Measurements from ENCODE around the gene NPHP4.

Gene NPHP4

DNA sequence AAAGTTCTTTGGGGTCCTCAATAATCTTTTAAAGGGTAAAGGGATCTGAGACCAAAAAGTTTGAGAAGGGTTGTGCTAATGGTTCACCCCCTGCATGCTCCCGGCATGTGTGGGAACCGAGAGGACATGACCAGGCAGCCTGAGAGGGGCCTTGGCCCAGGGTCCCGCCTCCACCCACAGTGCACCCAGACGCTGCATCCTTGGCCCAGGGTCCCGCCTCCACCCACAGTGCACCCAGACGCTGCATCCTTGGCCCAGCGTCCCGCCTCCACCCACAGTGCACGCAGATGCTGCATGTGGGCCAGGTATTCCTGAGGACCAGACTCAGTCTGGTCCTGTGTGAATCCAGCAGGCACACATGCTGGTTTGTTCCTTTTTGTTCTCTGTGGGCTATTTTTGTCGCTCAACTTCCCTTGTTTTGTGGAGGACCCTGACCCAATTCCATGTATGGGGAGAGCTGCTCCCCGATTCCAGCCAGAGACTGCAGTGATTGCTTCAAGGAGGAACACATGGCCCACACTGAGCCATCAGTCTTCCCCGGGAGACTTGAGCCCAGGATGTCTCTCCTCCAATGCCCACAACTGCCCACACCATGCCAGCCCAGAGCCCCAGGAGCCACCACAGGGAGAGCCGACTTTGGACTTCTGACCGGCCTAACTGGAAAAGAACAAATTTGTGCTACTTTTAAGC is 3.5 kb downstream of the NPHP4 start:
- no peak for DNase-seq

DNA sequence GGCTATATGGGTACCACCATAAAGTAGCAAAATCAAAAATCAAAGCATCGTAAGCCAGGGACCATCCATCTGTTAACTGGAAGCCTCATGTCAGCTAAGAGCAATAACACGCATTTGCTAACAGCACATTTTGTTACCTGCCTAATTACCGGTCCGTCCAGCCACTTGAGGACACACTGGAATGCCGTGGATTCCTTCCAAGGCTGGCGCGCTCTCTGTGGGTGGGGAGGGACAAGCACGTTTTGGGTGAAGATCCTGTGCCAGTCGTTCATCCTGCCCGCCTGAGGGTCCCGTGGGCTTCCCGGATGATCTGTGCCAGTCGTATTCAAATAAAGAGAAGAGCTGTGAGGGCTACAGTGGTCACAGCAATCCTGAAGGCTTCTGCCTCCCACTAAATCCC is 6.2 kb downstream of the NPHP4 start:
- no peak for DNase-seq

- no peak for DNase-seq
Observed at GRCh38 chr1:5985250-5985649, 7.0 kb downstream of the NPHP4 start.

DNA sequence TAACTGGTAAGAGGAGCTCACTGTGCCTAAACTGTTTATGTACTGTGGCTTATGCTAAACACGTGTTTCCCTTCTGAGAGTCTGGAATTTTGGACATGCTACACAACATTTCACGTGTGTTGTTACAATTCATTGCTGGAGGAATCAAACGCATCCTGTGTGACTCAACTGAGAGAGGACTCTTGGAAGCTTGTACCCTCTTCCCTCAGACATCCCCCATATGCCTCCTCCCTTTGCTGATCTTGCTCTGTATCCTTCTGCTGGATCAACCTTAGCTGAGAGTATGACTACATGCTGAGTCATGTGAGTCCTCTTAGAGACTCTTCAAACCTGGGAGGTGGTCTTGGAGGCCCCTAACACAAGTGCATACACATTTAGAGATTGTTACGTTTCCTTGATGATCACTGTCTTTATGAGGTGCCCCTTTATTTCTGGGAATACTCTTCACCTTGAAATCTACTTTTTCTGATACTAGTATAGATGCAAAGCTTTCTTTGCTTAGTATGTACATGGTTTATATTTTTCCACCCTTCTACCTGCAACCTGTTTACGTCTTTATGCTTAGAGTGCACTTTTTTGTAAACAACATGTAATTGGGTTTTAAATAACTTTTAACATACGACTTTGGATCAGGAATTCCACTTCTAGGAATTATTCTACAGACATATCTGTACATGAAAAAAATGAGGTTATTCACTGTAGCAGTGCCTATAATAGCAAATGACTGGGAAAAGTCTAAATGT is 8.7 kb downstream of the NPHP4 start:
- no peak for DNase-seq

DNA sequence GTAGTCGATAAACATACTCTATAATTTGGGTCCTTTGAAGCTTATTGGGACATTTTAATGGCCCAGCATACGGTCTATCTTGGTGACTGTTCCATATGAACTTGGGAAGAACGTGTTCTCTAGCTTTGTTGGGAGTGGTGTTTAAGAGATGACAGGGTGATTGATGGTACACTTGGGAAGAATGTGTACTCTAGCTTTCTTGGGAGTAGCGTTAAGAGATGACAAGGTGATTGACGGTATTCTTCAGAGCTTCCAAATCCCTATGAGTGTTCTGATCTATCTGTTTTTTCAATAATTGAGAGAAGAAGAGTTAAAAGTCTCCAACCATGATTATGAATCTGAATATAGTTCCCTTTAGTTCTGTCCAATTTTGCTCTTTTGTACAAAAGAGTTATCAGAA is 9.4 kb downstream of the NPHP4 start:
- no peak for DNase-seq

DNA sequence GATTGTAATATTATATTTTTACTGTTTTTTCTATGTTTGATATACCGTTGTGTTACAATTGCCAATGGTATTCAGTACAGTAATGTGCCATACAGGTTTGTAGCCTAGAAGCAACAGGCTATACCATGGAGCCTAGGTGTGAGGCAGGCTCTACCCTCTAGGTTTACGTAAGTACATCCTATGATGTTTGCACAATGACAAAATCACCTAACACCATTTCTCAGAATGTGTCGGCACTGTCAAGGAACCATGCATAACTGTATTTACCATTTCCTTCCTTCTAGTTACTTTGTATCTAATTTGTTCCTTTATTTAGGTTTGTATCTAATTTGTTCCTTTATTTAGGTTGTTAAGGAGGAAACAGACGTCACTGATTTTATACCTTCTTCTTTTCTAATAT is 9.9 kb downstream of the NPHP4 start:
- no peak for DNase-seq

- no peak for DNase-seq
Observed at GRCh38 chr1:5981009-5981380, 11.2 kb downstream of the NPHP4 start.

- DNase-seq: no peak
Observed at GRCh38 chr1:5980314-5981008, 11.8 kb downstream of the NPHP4 start.

- no peak for DNase-seq
Observed at GRCh38 chr1:5979536-5980313, 12.5 kb downstream of the NPHP4 start.

DNA sequence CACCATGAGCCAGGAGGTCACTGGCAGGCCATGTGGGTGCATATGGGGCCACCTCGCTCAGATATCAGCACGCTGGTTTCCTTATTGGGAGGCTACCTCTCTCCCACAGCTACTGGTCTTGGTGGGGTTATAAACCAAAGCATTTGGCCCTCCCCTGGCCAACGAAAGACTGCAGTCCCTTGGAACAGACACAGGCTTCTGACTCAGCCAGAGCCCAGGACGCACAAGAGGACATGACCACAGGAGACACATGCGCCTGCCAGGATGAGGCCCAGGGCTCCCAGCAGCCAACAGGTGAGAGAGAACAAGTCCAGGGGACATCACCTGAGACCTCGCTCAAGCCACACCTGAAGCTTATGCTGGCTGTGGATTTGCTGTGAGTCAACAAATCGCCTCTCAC is 13.8 kb downstream of the NPHP4 start:
- DNase-seq: no peak

DNA sequence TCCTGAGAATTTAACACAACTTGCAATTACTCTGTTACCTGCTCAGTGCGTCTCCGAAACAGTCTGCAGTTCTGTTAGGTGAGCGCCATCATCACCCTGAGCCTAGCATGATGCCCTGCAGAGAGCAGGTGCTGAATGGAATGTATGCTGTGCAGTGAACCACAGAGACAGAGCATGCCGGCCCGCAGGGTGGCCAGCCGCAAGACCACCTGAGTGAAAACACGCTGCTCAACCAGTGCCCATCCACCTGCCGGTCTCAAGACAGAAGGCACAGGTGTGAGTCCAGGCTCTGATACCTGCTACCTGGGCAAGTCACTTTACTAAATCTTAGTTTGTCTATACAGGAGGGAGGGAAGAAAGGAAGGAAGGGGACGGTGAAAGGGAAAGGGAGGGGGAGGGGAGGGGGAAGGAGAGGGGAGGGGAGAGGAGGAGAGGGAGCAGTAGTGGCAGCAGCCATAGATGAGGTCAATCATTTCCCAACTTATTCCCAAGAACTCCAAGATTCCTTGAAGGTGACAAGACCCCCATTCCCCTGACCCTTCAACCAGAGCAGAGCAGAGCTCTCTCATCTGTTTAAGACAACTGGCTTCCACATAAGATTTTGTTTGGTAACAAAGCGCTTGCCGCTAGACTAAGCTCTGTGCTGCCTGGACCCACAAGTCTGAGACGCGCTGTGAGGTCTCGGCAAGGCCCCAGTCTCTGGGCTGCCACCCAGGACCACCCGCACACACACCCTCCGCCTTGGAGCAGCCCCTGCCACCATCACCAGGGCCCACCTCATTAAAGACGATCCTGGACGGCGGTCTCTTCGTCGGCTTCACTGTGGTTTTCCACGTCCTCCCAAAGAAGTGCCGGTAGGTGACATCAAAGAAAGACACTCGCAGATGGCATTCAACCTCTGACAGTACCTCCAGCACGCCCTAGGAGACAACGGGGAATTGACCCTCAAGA is 14.5 kb downstream of the NPHP4 start:
- DNase-seq: no peak

DNA sequence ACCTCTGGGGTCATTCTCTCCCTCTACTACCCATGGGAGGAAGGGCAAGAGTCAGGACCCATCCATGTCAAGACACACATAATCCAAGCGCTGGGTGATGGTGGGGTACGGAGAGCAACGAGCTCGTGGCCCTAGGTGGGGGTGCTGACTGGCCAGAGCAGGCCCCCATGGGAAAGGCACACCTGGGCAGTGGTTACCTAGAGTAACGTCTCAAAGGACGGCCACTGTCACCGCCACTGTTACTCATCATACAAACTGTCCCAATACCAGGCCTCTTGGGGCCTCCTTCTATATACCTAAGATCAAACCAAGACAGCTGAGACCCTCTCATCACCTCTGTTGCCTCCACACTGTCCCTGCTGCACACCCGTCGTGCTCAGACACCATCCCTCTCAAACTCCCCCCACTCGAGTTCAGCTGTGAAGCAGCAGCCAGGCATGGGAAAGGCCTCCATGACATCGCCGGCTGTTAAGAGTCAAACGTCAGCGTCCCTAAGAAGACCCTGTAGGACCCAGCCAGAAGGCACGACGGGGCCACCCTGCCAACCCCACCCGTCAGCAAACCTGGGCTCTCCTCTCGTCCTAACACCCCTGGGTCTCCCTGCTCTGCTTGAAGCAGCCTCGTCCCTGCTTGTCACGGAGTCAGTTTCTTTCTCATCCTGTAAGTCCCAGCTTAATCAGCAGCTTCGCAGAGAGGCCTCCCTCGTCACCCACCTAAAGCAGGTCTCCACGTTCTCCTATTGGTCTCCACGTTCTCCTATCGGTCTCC is 15.3 kb downstream of the NPHP4 start:
- DNase-seq: no peak

DNA sequence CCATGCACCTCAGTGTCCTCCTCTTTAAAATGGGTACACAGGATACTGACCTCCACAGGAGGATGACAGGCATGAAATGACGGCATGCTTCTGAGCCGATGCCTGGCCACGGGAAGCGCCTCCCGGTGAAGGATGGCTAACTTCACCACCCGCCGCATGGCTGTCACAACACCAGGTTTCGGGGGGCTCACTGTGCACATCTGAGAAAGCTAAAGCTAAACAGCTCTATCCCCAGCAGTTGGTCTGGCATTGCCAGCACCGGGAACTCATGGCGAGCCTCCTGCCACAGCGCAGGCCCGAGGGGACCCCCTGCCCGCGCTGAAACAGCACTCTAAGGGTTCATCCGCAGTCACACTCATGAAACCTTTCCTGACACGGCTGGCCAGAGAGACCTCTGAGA is 16.0 kb downstream of the NPHP4 start:
- no peak for DNase-seq

GRCh38 chr1:5975133-5975880 is 16.9 kb downstream of the NPHP4 start:
- DNase-seq: no peak

DNA sequence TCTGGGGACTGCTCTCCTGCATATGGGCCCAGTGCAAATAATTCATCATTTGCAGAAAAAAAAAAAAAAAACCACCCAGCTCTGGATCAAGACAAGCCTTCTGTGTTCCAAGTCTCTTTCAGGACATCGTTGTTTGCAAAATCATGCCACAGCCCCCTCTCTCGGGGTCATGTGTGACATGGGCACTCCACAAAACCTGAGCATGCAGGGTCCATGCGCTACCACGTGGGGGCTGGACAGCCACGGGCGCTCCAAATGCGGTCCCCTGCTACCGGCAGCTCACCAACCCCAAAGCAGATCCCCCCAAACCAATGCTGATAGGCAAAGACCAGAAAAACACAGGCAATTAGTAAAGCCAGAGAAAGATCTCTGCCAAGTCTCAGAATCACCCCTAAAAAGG is 17.6 kb downstream of the NPHP4 start:
- DNase-seq: no peak

GRCh38 chr1:5973771-5974170 is 18.5 kb downstream of the NPHP4 start:
- no peak for DNase-seq

DNA sequence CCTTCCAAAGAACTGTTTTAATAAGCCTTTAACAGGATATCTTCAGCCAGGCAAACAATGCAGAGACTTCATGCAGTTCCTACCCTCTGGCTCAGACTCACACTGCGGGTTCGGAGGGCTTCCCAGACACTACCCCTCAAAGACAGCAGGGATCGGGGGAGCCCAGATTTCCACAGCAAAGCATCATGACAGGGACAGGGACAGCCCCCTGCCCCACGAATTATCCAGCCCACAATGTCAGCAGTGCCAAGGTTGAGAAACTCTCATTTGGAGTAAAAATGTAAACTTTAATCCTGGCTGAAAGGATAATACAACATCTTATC is 20.1 kb downstream of the NPHP4 start:
- no peak for DNase-seq

- DNase-seq: no peak
Observed at GRCh38 chr1:5971471-5972197, 20.6 kb downstream of the NPHP4 start.

DNA sequence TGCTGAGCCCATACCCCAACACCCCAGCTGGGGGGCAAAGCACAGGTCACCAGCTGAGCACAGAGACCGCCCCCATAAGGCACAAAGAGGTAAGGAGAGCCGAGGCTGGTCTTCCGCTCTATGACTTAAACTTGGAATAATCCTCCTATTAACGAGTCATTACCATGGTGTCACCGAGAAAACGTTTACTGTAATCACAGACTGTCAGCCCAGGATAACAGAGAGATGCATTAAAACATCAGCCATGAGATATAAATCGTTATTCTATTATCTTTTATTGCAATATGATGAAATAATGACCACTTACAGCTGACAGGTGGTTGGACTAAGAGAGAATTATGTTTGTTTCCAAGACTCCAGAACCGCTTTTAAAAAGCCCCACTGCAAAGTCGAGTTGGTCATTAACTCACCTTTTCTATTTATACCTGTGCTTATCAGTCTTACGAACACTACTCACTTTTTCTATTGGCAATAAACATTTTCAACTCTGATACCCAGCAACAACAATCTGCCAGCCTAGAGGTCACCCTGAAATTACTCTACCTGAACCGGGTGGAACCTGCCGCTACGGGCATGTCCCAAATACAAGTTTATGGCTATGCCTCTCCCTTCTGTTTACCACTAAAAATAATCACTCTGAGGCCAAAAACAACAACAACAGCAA is 21.5 kb downstream of the NPHP4 start:
- no peak for DNase-seq

GRCh38 chr1:5969168-5969567 is 23.1 kb downstream of the NPHP4 start:
- DNase-seq: no peak

All from amniotic stem cell (primary cell).